Measurements from ENCODE around the gene ZMIZ1.

Gene ZMIZ1

DNA sequence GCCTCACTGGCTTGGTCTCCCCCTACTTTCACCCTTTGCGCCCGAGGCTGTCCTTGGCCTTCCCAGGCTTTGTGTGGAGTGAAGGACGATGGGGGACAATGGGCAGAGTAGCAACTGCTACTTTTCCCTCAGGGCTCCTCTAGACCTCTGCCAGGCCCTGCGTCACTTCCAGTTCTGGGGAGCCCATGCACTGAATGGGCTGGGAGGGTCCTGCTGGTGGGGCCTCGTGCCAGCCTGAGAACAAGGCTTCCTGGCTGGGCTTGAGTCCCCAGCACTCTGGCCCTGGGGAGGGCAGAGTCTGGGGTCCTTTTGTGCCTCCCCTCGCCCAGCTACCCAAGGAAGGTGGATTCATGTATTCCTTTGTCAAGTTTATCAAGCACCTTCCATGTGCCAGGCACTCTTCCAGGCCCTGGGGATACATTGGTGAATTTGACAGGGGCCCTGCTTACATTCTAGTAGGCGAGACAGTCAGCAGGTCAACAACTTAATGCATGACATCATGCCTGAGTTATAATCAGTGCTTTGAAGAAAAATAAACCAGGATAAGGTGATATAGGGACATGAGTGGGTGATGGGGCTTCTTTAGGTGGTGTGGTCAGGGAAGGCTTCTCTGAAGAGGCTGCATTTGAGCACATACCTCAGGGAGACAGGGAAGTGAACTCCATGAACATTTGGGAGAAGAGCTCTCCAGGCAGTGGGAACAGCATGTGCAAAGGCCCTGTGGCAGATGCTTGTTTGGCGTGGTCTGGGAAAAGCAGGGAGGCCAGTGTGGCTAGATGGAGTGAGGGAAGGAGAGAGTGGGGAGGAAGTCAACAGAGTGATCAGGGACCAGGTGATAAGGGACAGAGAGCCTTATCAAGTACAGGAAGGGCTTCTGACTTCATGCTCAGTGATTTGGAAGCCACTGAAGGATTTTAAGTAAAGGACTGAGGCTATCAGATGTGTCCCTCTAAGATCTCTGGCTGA lies 14.1 kb downstream of the ZMIZ1 start:
- DNase-seq: no peak

DNA sequence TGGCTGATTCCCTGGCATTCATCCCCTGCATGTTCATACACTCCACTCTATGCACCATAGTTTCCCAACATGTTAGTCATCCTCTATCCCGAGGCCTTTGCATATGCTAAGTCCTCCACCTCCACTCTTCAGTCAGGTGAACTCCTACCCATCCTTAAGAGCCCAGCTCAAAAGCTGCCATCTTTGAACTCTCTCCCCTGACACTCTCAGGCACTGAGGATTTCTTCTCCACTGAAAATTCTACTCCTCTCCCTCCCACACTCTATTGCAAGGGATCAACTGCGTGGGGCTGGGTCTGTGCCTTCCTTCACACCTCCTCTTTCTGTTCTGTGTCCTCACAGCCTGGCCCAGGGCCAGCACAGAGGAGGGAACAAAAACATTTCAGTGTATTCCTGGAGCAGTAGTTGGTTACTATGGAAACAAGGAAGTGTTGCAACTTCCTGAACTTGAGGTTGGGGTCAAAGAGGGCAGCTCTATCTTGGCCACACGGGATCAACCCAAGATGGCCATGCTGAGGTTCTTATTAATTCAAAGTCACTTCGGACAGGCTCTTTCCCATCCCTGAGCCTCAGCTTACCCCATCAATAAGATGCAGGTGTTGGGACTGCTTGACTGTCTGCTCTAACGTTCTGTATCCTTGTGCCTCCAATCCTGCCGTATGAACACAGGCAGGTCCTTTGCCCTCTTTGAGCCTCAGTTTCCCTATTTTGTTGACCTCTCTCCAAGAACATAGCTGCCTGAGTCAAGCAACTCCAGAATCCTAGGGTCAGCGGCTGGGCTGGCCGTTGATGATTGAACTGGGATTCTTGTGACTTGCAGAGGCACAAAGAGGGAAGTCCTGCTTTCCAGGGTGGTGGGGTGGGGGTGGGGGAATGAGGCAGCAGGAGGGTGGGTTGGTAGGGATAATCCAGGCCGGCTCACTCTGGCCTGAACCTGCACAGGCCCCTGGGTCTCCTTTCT lies 15.5 kb downstream of the ZMIZ1 start:
- peak in 1 of 2 donors; percentile 14 for DNase-seq

DNA sequence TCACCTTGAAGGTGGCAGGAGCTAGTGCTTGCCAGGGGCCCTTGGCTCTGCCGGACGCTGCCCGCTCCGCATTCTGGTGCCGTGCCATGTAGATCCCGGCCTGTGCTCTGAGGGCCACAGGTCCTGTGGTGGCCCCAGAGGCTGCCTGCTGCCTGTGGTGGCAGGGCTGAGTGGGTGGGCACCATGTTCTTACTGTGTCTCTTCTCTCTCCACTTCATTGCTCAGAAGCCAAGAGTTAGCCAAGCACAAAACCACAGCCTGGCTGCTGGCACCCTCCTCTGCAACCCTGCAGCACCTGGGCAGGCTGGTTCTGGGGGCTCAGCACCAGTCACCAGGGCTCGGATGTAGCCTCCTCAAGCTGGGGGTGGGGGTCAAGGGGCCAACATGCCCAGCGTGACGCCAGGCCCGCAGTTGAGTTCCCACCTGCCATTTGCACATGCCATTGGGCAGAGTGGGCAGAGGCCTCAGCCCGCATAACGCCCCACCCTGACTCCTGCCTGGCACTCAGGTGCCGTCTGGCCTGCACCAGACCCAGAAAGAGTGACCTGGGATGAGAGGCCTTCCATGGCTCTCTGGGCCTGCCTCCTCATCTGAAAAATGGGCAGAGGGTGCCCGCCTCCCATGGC lies 16.3 kb downstream of the ZMIZ1 start:
- DNase-seq: no peak

DNA sequence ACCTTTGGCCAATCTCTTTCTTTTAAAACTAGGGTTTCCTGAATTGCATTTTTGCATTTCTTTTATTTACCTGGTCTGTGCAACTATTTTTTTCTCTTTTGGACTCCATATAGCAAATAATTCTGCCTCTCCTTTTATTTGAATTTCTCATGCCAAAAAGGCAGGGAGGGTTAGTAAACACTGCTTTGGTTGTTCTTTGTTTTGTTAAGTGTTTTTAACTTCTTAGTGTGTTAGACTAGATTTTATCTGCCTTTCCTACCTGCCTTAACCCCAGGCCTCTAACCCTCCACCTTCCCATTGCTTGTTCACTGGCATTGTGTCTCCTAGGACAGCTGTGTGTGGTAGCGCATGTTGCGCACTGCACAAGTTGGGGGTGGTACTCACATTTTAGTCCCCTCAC lies 18.1 kb downstream of the ZMIZ1 start:
- no peak for DNase-seq

DNA sequence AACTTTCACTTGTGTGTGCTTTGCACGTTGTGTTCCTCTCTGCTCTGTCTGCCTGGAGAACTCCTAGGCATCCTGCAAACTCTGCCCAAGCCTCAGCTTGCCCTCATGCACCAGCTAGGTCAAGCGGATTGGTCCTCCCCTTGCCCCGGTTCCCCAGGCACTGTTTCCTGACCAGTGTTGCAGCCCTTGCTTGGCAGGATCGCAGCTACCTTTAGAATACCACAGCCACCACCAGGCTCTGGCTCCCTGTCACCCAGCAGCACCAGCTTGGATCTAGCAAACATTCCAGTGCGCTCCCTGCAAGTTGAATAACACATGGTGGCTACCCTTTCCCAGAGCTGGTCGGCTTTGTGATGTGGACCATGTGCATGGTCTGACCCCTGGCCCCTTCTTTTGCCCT lies 19.0 kb downstream of the ZMIZ1 start:
- no peak for DNase-seq

DNA sequence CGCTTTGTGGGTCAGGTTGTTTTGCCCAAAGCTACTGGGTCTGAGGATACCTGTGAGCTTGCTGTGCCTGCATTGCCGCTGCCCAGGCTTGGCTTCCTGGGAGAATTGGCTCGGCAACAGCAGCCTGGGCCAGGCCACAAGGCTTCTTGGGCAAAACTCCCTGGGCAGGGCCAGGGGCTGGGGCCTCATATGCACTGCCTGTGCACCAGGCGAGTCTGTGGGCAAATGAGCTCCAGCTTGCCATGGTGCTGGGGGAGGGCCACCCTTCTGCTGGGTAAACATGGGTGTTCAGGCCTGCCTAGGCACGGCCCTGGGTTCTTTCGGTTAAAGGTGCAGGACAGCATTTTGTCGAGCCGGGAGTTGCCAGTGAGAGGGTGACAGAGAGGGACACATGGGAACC lies 19.4 kb downstream of the ZMIZ1 start:
- no peak for DNase-seq

DNA sequence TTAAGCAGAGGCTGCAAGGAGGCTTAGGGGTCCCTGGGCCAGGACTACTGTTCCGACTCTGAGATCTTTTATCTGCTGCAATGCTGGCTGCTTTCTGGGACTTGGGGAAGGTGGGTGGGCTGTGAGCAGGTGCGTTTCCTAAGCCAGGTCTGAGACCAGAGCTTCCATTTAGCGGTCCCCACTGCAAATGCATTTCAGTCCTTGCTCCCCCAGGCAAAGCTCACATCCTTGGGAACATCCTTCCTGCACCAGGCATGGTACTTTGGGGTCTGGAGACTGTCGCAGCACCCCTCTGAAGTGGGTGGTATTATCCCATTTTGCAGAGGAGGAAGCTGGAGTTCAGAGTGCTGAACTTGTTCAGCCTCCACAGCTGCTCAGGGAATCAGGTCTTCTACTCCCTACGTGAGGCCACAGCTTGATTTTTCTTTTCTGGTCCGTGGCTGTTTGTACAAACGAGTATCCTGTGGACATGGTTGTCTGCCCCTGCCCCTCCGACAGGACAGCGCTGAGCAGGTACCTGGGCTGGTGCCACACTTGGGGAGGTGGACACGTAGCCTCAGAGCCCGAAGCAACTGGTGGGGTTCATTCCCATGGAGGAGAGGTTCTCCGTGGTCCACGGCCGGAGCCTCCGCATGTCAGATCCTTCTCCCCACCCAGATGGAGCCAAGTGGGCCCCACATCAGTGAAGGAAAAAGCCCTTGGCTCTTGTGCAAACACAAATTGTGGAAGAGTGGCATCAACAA lies 20.0 kb downstream of the ZMIZ1 start:
- no peak for DNase-seq

DNA sequence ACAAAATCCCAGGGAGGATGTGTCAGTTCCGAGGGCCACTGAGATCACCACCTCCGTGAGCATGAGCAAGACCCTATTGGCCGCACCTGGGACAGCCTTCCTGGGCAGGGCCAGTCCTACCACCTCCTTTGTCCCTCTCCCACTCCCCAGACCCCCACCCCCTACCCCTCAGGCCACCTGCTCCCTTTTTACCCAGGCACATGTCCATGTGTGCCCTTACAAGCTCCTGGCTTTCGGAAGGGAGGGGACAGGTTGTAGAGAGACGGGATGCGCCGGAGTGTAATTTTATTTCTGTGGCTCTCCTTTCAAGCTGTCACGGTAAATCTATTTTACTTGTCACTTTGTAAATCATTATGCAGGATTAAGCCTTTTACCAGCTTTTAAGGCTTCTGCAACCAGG lies 20.9 kb downstream of the ZMIZ1 start:
- DNase-seq: no peak

DNA sequence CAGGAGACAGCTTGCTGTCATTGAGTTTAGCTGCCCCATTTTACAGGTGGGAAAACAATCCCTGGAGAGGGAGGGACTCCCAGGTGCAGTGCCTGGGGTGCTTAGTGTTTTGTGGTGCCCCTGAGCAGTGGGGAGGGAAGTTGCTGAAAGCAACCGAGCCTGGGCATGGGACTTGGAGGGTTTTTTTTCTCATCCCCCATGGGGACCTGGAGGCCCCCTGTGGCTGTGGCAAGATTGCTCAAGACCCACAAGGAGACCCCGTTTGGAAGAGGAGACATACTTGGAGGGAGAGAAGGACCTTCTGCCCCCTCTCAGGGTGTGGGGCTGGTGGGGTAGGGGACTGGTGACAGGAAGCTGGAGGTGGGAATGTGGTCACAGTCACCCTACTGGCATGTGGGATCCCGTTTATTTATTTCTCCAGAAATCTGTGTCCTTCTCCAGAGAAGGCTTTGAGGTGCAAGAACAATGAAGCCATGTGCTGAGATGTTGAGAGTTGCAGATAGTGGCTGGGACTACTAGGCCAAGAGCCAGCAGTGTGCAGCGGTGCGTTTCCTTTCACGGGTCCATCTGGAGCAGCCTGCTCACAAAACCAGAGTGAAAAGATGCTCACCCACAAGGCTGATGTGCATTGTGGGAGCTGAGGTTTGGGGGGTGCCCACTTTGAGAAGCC lies 21.5 kb downstream of the ZMIZ1 start:
- DNase-seq: no peak

DNA sequence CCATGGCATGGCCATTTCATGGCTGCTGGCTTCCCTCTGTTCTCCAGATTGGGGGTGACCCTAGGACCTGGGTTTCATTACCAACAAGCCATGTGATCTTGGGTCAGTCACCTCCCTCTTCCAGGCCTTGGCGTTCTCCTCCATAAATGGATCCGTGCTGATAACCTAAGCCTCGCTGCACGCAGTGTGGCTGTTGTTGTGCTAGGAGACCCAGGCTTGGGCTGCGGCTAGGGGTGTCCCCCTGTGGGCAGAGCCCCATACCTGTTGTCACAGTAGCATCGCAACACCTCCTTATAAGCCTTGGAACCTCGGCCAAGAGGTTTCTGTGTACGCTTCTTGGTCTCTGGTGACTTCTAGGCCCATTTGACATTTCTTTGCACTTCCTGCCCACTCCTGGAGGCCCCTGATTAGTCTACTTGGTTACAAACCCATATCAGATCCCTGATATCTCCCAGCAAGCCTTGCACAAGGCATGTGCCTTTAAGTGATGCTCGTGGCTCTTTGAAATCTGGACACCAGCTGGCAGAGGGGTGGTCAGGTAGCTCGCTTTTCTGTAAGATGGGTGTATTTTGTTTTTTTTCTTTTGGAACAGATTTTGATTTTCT lies 23.6 kb downstream of the ZMIZ1 start:
- DNase-seq: no peak

DNA sequence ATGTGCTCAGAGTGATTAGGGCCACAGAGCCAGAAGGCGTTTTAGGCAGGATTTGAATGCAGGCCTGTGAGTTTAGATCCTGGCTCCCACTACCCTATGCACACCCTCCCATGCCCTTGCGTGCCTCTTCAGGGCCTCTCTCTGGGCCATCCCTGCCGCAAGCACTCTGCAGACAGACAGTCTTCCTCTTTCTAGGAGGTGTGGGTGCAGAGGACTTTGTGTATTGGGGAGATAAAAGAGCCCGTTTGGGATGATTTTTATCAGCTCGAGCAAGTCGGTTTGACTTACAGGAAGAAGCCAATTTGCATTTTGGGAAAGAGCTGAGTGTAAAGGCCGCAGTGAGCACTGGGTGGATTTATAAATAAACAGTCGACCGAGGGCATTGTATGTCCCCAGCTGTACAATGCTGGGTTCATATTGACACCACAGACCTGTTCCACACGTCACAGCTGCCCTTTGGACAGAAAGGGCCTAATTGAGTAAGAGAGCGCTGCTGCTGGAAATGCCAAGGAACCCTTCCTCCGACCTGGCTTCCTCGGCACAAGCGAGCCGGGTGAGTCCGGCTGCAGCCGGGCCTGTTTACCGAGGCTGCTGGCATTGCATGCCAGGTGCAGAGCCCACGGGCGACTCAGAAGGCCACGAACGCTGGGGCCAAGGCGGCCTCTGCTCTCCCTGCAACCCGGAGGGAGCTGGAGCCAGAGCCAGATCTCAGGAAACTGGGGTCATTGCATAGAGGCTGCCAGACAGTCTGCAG lies 25.1 kb downstream of the ZMIZ1 start:
- DNase-seq: no peak

DNA sequence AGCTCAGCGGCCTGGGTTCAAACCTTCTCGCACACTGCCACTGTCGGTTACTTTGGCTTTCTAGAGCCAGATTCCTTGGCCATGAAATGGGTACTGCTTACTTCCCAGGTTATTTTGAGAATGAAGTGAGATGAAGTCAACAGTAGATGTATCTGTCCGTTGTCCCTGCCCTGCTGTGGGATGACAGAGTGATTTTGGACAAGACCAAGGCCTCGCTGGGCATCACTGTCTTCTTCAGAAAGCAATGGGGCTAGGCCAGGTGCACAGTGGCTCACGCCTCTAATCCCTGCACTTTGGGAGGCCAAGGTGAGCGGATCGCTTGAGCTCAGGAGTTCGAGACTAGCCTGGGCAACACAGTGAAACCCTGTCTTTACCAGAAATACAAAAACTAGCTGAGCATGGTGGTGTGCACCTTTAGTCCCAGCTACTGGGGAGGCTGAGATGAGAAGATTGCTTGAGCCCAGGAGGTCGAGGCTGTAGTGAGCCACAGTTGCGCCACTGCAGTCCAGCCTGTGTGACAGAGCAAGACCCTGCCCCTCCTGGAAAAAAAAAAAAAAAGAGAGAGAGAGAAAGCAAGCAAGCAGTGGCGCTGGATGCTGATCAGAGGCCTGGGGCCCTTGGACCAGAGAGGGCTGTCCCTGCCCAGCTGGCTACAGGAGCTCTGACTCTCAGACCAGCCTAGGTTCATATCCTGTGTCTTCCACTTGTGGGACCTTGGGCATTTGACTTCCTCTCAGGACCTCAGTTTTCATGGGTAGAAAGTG lies 25.8 kb downstream of the ZMIZ1 start:
- DNase-seq: no peak

DNA sequence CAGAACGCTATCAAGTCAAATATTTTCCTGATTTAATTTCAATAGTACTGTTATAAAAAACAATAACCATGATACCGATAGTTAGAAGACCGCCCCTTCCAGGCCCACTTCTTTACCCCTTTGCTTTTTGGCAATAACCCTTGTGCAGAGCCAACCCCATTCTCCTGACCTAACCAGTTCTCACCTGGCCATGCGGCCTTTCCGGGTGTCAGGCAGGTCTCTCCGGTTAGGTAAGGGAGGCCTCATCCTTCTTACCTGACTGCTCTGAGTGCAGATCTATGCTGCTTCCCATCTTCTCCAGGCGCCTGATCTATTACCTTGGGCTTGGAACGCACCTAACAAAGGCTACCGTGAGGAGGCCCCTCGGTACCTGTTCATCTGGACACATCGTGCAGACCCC lies 26.6 kb downstream of the ZMIZ1 start:
- DNase-seq: no peak

DNA sequence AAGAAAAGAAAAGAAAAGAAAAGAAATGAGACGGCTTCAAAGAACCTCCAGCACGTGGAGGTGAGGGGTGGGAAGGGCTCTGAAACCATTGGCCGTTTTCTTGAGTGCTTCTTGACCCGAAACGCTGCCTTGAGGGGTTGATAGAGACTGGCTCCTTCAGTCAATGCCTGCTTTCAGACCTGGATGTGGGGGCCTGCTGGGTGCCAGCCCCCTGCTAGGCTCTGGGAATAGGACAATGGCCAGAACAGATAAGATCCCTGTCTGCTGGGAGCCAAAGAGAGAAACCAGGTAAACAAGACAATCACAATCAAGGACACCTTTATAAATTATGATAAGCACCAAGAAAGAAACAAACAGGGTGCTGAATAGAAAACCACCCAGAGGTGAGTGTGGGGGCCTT lies 27.7 kb downstream of the ZMIZ1 start:
- no peak for DNase-seq

DNA sequence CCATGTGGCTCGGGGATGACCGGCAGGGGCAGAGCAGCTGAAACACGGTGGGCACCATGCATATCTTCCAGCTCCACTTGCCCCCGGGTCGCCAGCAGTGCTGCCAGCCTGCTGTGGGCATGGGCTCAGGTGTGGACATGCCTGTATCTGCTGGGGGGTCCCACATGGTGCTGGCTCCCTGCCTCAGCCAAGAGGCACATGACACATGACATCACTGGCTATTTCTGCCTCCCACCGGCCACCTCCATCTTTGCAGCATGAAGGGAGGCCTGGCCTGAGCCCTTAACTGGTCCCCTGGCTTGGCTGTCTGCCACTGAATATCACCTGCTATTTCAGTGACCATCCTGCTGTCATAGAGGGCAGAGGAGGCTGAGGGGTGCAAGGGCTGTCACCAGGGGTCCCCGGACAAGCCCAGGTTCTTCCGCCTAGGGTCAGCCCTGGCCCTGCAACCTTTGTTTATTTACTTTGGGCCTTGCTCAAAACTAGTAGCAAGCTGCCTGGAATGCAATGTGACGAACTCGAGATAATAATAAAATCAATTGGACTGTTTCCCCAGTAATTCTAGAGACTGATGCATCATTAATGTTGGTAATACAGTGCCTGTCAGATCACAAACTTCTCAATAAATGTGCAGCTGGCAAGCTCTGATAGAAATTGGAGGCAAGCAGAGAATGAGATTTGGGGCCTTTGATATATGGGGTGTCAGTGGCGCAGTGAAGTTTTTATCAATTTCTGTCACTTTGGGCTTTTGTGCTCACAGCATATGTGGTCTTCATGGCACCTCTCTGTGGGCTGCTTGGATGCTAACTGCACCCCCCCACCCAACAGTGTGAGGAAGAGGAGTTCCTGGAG lies 28.5 kb downstream of the ZMIZ1 start:
- no peak for DNase-seq

DNA sequence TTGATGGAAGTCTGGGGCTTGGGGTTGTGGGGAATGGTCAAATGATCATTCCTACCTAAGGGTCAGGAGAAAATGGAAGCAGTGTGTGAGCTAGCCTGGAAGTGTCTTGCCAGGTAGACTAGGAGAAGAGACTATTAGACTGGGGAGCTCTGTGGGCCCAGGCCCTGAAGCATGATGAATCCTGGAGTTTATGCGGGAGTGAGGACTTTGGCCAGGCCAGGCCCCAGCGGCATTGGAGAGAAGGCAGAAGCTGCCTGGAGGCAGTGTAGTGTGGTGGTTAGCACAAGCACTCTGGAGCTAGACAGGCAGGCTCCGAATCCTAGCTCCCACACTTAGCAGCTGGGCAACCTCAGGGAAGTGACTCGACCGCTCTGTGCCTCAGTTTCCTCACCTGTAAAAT lies 29.3 kb downstream of the ZMIZ1 start:
- no peak for DNase-seq

DNA sequence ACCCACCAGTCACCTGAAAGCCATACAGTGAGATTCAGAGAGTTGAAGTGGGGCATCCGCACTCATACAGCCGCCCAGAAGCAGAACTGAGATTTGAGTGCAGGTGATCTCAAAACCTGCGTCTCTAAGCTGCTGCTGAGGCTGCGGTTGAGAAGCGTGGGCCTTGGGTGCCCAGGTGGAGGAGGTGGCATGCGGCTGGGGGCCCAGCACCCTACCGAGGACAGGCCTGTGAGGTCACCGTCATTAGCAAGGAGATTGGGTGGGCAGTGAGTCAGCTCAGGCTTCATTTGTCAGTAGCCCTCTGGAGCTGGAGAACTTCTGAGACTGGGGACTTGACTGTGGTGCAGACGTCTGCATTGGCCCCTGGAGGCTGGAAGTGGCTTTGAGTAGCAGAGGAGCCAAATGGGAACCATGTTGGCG lies 29.8 kb downstream of the ZMIZ1 start:
- no peak for DNase-seq

DNA sequence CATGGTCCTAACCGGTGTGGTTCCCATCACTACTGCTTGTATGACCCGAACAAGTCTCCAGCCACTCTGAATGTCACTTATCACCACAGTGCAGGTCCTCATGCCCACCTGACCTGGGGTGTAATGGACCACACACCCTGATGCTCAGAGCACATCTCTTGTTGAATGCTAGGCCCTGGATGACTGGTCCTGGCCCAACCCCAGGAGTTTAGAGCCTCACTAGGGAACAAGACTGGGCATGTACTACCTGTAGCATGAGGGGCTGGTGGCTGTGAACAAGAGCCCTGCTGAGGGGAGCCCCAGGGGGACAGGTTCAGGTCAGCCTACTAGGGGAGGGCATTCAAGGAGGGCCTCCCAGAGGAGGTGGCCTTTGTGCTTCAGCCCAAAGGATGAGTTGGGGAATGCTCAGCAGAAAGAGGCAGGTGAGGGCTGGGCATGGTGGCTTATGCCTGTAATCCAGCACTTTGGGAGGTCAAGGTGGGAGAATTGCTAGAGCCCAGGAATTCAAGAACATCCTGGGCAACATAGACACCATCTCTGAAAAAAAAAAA lies 31.2 kb downstream of the ZMIZ1 start:
- DNase-seq: no peak

DNA sequence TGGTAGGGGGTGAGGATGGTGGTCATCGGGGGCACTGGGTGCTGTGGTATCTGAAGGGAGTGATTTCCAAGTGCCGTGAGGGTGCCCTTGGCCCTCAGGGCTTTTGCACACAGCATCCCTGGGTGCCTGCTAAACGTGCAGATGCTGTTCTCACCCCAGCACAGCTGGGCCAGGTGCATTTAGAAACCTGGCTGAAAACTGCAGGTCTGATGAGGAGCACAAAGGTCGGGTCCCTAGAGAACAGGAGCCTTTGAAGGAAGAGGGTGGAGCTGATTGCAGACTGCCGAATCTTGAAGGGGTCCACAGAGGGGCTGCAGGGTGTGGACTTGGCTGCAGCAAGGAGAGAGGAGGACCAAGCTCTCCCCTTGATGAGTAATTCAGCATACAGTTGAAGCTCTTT lies 32.0 kb downstream of the ZMIZ1 start:
- DNase-seq: no peak
